CD4-positive, alpha-beta T cell treated with Interleukin-15 for 1 hour (primary cell): ENCODE measurements around the gene RYR3.
"Not testable (repeated sequence)": the region's sequence is repeated elsewhere in the genome, so short reads cannot be mapped to it uniquely, and the experiment has no call there.

Experiments
- DNase-seq: peaks from one replicate; pipeline ENCODE4 v3.0.0-alpha.2; 2020

RYR3 gene

GRCh38 chr15:33598382-33598781, 287.6 kb downstream of the RYR3 start:
- DNase-seq = not testable (repeated sequence)

- no peak for DNase-seq
Observed at GRCh38 chr15:33600212-33600611, 289.4 kb downstream of the RYR3 start.

DNA sequence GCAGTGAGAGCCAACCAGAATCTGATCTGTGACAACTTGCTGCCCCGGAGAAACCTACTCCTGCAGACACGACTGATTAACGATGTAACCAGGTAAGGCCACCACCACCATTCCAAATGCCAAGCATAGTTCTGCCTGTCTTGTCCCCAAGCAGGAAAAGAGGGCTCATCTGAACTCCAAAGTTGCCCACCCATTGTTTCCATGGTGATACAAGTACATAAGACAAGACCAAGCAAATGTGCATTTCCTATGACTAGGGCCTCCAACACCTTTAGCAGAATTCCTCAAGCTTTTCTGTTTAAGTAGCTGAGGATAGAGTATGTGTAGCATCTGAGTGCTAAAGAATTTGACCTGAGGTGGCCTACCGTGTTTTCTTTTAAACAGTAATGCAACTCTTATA, 290.7 kb downstream of the RYR3 start:
- no peak for DNase-seq

DNA sequence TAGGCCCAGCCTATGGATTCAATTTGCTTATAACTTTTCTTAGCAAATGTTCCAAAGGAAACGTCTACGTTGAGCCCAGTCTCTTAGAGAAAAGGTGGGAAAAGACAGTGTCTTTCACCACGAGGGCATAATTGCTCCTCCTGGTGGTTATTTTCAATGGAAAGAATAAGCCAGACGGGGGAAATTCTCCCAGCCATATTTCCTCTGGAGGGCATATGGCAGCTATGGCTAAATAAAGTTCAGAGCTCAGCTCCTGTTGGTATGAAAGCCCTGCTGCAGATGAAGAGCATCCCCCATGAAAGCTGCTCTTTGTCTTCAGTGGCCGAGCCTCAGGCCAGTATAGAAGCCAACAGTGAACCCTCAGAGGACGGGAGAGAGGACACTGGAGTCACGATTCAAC, 297.9 kb downstream of the RYR3 start:
- no peak for DNase-seq

DNA sequence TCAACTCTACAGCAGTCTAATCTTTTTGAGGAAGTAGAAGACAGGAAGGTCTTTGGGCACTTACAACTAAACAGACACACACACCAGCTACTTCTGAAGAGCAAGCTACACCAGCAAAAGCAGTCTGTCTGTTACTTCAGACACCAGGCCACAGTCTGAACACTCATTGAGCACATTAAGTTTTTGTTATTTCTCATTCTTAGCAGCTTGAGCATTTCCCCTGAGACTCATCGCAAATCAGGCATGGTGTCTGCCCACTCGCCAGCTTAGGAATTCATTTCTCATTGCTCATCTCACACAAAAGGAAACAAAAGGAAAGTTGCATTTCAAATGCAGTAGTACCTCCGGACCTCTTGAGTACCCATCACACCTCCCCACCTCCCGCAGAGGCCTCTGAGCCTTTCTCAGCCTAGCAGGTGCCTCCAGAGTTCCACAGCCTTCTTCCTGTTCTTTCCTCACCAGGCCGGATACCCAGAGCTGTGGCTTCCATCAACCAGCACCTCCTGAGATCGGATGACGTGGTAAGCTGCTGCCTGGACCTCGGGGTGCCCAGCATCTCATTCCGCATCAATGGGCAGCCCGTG, 302.0 kb downstream of the RYR3 start:
- no peak for DNase-seq

- DNase-seq = no peak
Observed at GRCh38 chr15:33616475-33616874, 305.7 kb downstream of the RYR3 start.

- no peak for DNase-seq
Observed at GRCh38 chr15:33618350-33618749, 307.6 kb downstream of the RYR3 start.

- DNase-seq = no peak
Observed at GRCh38 chr15:33621141-33621540, 310.4 kb downstream of the RYR3 start.

GRCh38 chr15:33623010-33623409, 312.2 kb downstream of the RYR3 start:
- DNase-seq = no peak

- DNase-seq = no peak
Observed at GRCh38 chr15:33624439-33624838, 313.7 kb downstream of the RYR3 start.

DNA sequence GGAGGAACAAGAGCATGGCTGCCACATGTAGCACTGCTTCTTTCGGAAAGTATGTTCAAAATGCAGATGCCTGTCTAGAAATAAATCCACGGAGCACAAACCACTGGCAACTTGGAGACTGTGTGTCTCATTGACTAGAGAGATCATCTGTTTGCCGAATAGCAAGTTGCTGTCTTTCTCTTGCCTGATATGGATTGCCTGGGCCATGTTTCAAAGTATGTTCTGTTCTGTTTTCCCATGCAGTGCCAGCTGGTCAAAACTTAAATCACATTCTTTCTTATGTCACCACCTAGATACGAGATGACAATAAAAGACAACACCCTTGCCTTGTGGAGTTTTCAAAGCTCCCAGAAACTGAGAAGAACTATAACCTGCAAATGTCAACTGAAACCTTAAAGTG, 318.9 kb downstream of the RYR3 start:
- no peak for DNase-seq

DNA sequence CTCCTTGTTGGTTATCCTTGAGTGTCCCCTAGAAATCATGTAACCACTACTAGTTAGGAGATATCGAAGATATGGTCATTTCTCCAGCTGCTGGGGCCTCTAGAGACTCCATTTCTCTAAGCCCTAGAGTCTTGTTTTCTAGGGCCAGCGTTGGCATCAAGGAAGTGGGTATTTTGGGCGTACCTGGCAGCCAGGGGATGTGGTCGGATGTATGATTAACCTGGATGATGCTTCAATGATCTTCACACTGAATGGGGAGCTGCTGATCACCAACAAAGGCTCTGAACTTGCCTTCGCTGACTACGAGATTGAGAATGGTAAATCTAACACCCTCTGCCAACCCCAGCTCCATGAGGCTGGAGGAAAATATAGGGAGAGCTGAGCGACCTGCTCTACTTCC, 325.5 kb downstream of the RYR3 start:
- no peak for DNase-seq

- no peak for DNase-seq
Observed at GRCh38 chr15:33636958-33637357, 326.2 kb downstream of the RYR3 start.

DNA sequence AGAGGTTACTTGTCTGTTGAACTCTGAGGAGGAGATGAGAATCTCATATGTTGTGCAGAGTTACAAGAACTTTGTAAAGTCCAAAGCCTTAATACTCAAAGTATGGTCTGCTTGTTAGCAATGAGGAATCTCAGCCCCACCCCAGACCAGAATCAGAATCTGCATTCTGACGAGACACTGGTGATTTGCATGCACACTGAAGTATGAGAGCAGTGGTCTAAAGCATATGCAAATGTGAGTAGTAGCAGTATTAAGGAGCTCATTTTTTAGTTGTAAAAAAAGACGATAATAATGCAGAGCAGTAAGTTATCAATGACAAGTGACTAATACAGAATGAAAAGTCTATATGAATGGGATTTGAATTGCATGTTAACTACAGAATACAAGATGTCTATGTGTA, 327.7 kb downstream of the RYR3 start:
- no peak for DNase-seq

DNA sequence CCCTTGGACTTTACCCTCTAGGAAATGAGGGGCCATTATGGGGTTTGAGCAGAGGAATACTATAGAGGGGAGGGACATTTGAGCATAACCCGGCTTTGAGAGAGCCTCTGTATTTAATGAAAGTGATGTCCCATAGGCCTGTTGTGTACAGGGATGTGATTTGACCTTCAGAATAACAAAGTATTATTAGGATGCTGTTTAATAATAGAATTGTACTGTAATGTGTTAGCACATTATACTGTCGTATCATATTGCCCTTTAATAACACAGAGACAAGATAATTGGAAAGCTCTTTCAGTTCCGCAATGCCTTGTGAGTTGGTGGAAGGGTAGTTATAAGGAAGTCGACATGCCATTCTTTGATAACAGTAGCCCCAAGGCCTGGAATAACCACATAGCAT, 328.3 kb downstream of the RYR3 start:
- DNase-seq = no peak

GRCh38 chr15:33639456-33639855, 328.7 kb downstream of the RYR3 start:
- DNase-seq = no peak

- DNase-seq = no peak
Observed at GRCh38 chr15:33639978-33640377, 329.2 kb downstream of the RYR3 start.

- DNase-seq = no peak
Observed at GRCh38 chr15:33641069-33641468, 330.3 kb downstream of the RYR3 start.

DNA sequence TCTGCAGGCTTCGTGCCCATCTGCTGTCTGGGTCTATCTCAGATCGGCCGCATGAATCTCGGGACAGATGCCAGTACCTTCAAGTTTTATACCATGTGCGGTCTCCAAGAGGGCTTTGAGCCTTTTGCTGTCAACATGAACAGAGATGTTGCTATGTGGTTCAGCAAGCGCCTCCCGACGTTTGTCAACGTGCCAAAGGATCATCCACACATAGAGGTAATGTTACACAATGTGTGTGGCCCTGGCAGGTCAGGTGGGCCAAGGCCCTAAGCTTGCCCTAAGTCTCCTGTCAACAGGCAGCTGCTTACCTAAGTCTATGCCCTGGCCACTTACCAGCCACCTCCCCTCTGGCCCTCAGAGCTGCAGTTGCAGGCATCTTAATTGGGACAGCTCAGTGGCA, 333.5 kb downstream of the RYR3 start:
- no peak for DNase-seq

DNA sequence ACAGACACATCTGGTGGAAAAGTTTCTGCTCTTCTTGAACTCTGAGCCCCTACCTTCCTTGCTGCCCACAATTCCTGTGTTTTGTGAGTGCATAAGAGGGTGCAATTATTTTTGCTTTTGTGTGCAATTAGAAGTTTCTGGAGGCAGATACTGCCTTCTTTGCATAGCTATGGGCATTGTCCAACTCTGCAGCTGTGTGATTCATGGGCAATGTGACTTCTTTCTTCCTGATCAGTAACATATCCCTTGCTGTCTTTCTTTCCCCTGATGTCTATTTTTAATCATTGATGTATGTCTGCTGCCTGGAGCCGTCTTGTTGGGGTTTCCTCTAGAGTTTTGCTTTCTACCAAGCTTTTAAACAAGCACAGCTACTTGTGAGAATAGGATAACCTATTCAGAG, 336.0 kb downstream of the RYR3 start:
- DNase-seq = no peak

- no peak for DNase-seq
Observed at GRCh38 chr15:33649217-33649933, 338.6 kb downstream of the RYR3 start.

DNA sequence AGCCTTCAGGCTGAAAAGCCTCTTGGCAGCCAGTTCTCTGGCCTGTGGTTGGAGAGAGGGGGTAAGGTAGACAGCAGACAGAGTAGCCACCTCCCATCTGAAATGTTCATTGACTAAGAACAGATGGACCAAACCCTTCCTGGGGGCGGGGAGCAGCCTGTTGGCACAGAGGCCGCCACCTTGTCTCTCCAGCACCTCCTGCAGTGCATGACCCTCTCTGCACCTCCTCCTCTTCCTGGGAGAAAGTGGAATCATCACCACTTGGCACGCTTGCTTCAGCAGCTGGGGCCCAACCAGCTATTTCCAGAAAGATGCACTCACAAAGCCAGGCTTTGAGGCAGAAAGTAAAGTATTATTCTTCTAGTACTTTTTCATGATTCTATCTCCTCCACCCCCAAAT, 344.1 kb downstream of the RYR3 start:
- no peak for DNase-seq

GRCh38 chr15:33655488-33655887, 344.7 kb downstream of the RYR3 start:
- no peak for DNase-seq

DNA sequence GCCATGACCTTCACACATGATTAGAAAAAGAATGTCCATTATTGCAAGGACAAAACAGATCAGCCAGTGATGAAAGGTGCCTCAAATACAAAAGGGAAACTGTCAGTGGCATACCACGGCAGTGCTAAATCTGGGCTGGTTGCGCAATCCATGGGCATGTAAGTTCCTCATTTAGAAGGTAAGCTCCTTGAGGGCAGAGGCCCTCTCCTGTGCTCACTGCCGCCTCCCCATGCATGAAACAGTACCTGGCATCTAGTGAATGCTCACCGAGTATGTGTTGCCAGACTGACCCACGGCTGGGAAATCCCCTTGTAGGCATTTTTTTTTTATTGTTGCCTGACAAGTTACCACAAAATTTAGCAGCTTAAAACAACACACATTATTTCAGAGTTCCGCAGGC, 345.4 kb downstream of the RYR3 start:
- no peak for DNase-seq

GRCh38 chr15:33660151-33660550, 349.4 kb downstream of the RYR3 start:
- no peak for DNase-seq
